PFSK-1 (cell line): Measurements from ENCODE around the gene NARS2.

Experiments
- FOXP2 ChIP-seq: optimal IDR thresholded peaks from 2 replicates; pipeline ENCODE3; 2011; ENCODE audit warnings: borderline replicate concordance, control low read depth, inconsistent platforms; ENCODE audit not compliant: insufficient read depth; ENCODE audit errors: extremely low read length, extremely low read depth
- POLR2AphosphoS5 ChIP-seq: IDR thresholded peaks from 2 replicates; pipeline ENCODE4 v1.6.1; 2012; ENCODE audit warnings: low read depth, mild to moderate bottlenecking, control low read depth, low read length, moderate library complexity
- SIN3A ChIP-seq: IDR thresholded peaks from 2 replicates; pipeline ENCODE4 v1.6.1; 2012; ENCODE audit warnings: mild to moderate bottlenecking, low read length, moderate library complexity, borderline replicate concordance; ENCODE audit not compliant: insufficient read depth
- TAF1 ChIP-seq: IDR thresholded peaks from 2 replicates; pipeline ENCODE4 v1.6.1; 2012; ENCODE audit warnings: low read length, control low read depth, borderline replicate concordance; ENCODE audit not compliant: insufficient read depth
- TF ChIP-seq, protein P1 (sequence below), 2 experiments: IDR thresholded peaks; 2 replicates each; pipeline versions ENCODE4 v1.6.1 to v1.8.0; 2011 to 2012; ENCODE audit warnings: low read depth in 2 of 2, low read length in 2 of 2, control low read depth in 1 of 2, inconsistent platforms in 1 of 2, mild to moderate bottlenecking in 1 of 2, moderate library complexity in 1 of 2; ENCODE audit not compliant: insufficient read depth in 1 of 2

DNA sequence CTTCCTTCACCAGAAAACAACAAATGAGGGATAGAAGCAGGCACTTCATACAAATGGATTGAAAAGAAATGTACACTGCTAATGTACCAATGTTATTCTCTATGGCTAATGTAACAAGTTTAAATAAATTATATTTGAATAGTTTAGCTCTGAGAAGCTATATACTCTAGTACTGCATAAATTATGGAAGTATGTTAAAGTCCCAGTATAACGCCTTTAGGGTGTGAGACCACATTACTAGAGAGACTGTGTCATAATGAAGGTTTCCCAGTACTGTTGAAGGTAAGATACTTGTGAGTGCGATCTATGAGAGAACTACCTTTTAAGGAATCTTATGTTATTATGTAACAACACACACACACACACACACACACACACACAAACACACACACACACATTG, 117.2 kb downstream of the NARS2 start:
- TF ChIP-seq POLR2AphosphoS5 (no peak), SIN3A (no peak), TAF1 (no peak), FOXP2 (no peak)
- TF ChIP-seq, protein P1, sequence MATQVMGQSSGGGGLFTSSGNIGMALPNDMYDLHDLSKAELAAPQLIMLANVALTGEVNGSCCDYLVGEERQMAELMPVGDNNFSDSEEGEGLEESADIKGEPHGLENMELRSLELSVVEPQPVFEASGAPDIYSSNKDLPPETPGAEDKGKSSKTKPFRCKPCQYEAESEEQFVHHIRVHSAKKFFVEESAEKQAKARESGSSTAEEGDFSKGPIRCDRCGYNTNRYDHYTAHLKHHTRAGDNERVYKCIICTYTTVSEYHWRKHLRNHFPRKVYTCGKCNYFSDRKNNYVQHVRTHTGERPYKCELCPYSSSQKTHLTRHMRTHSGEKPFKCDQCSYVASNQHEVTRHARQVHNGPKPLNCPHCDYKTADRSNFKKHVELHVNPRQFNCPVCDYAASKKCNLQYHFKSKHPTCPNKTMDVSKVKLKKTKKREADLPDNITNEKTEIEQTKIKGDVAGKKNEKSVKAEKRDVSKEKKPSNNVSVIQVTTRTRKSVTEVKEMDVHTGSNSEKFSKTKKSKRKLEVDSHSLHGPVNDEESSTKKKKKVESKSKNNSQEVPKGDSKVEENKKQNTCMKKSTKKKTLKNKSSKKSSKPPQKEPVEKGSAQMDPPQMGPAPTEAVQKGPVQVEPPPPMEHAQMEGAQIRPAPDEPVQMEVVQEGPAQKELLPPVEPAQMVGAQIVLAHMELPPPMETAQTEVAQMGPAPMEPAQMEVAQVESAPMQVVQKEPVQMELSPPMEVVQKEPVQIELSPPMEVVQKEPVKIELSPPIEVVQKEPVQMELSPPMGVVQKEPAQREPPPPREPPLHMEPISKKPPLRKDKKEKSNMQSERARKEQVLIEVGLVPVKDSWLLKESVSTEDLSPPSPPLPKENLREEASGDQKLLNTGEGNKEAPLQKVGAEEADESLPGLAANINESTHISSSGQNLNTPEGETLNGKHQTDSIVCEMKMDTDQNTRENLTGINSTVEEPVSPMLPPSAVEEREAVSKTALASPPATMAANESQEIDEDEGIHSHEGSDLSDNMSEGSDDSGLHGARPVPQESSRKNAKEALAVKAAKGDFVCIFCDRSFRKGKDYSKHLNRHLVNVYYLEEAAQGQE (IDR thresholded peaks at IDR 0.05; ENCODE audit: insufficient read depth in 1 of 2, low read depth in 2 of 2, low read length in 2 of 2): no peak
